ENCODE data around the gene HEBP2. TPM values are rescaled to one million over a fixed set of nuclear protein-coding genes. Genes with fewer than 3 reads are reported as not detected.

HEBP2 gene
- total and polyA plus RNA-seq, 12 donors, result 22.3 to 76.9 (median 49.8) TPM

DNA sequence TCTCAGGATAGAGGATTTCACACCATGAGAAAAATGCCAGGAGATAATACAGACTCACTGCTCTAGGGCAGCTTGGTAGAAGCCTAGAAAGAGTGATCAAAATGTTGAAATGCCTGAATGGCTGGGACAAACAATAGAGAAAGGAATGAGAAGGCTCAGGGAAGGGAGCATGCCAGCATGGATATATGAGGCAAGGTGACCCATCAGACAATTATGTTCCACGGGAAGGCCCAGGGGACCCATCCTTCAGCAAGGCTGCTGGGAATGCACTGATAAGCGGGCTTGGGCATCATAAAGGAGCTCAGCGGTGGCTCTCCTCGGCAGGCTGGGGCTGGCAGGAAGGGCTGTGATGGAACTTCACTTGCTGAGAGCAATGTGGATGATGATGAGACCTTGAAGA lies 12.2 kb downstream of the HEBP2 start:
- TF ChIP-seq, protein P1, sequence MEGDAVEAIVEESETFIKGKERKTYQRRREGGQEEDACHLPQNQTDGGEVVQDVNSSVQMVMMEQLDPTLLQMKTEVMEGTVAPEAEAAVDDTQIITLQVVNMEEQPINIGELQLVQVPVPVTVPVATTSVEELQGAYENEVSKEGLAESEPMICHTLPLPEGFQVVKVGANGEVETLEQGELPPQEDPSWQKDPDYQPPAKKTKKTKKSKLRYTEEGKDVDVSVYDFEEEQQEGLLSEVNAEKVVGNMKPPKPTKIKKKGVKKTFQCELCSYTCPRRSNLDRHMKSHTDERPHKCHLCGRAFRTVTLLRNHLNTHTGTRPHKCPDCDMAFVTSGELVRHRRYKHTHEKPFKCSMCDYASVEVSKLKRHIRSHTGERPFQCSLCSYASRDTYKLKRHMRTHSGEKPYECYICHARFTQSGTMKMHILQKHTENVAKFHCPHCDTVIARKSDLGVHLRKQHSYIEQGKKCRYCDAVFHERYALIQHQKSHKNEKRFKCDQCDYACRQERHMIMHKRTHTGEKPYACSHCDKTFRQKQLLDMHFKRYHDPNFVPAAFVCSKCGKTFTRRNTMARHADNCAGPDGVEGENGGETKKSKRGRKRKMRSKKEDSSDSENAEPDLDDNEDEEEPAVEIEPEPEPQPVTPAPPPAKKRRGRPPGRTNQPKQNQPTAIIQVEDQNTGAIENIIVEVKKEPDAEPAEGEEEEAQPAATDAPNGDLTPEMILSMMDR (IDR thresholded peaks at IDR 0.05), result no peak
- TF ChIP-seq POLR2A (IDR thresholded peaks at IDR 0.05), result no peak
- Histone ChIP-seq H3K4me1 (replicated peaks in 1 of 2) (peaks cover 0 to under 1% of the 10 kb centered on the region in 2 donors), H3K27me3 (no peaks in the 10 kb centered on the region), H3K27ac (no peak overlapping the region), H3K9me3 (replicated peaks in 1 of 3) (no peaks in the 10 kb centered on the region), H3K4me3 (no peak overlapping the region), H3K36me3 (replicated peaks in 1 of 2) (peaks cover 0 to 24% of the 10 kb centered on the region in 2 donors)
- no peak for DNase-seq
- intact Hi-C loops (cut with DNase I), result no loop called here
- WGBS, 4 donors, result 79 to 87% (median 84%) methylated on average over 4 of the region's 4 CpGs

- no peak for TF ChIP-seq POLR2A (IDR thresholded peaks at IDR 0.05)
- TF ChIP-seq, protein P1 (IDR thresholded peaks at IDR 0.05), result no peak
- intact Hi-C loops (cut with DNase I), result no loop called here
- Histone ChIP-seq H3K4me3 (no peak overlapping the region), H3K27me3 (no peaks in the 10 kb centered on the region), H3K9me3 (replicated peaks in 1 of 3) (no peaks in the 10 kb centered on the region), H3K36me3 (replicated peaks in 1 of 2) (peaks cover 0 to 14% of the 10 kb centered on the region in 2 donors), H3K4me1 (replicated peaks in 1 of 2) (no peaks in the 10 kb centered on the region), H3K27ac (no peak overlapping the region)
- WGBS, 4 donors, result 80 to 90% (median 88%) methylated on average over 3 of the region's 3 CpGs
- DNase-seq, result no peak
These were observed 13.6 kb downstream of the HEBP2 start for GRCh38 chr6:138417493-138418117.

GRCh38 chr6:138418118-138418742 lies 14.2 kb downstream of the HEBP2 start:
- intact Hi-C loops (cut with DNase I), result no loop called here
- DNase-seq, result no peak
- H3K27ac ChIP-seq, result no peak overlapping the region
- H3K27me3 ChIP-seq, result no peaks in the 10 kb centered on the region
- no peak overlapping the region for H3K4me3 ChIP-seq
- WGBS, 4 donors, result 92 to 95% (median 94%) methylated on average over 3 of the region's 3 CpGs
- no peaks in the 10 kb centered on the region for H3K9me3 ChIP-seq (replicated peaks in 1 of 3)
- H3K36me3 ChIP-seq (replicated peaks in 1 of 2), result peaks cover 0 to 9% of the 10 kb centered on the region in 2 donors
- peaks cover 0 to 4% of the 10 kb centered on the region in 2 donors for H3K4me1 ChIP-seq (replicated peaks in 1 of 2)
- TF ChIP-seq, protein P1 (IDR thresholded peaks at IDR 0.05), result no peak

- Histone ChIP-seq H3K27ac (no peak overlapping the region), H3K36me3 (replicated peaks in 1 of 2) (no peaks in the 10 kb centered on the region), H3K27me3 (no peaks in the 10 kb centered on the region), H3K4me3 (no peak overlapping the region), H3K9me3 (replicated peaks in 1 of 3) (no peaks in the 10 kb centered on the region), H3K4me1 (replicated peaks in 1 of 2) (peaks cover 0 to 4% of the 10 kb centered on the region in 2 donors)
- TF ChIP-seq, protein P1 (IDR thresholded peaks at IDR 0.05), result no peak
- no peak for TF ChIP-seq POLR2A (IDR thresholded peaks at IDR 0.05)
- intact Hi-C loops (cut with DNase I), result loop anchor here in 1 of 2 donors (10.0 kb wide), 2 partner anchors 165 to 345 kb away; no protein-coding TSS in a partner anchor
- DNase-seq, result no peak
- WGBS, 4 donors, result 91 to 97% (median 95%) methylated on average over 2 to 3 of the region's 3 CpGs
These were observed 15.7 kb downstream of the HEBP2 start for GRCh38 chr6:138419766-138420165.
